GM21737 (cell line): ENCODE measurements around the gene CEP76.
A peak's percentile ranks its signal among the peaks of the same experiment; 100 is the strongest.

Source experiments
- ATAC-seq: cut with Tn5 transposase; IDR thresholded peaks from one replicate; pipeline ENCODE4 v1.9.1; 2021; ENCODE audit warnings: mild to moderate bottlenecking, moderate library complexity; ENCODE audit not compliant: unreplicated experiment

The CEP76 gene, protein sequence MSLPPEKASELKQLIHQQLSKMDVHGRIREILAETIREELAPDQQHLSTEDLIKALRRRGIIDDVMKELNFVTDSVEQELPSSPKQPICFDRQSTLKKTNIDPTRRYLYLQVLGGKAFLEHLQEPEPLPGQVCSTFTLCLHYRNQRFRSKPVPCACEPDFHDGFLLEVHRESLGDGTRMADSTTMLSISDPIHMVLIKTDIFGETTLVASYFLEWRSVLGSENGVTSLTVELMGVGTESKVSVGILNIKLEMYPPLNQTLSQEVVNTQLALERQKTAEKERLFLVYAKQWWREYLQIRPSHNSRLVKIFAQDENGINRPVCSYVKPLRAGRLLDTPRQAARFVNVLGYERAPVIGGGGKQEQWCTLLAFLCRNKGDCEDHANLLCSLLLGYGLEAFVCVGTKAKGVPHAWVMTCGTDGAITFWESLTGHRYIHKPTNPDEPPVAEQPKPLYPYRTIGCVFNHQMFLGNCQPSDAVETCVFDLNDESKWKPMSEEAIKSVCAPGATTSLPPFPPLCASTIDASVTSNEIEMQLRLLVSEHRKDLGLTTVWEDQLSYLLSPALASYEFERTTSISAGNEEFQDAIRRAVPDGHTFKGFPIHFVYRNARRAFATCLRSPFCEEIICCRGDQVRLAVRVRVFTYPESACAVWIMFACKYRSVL

DNA sequence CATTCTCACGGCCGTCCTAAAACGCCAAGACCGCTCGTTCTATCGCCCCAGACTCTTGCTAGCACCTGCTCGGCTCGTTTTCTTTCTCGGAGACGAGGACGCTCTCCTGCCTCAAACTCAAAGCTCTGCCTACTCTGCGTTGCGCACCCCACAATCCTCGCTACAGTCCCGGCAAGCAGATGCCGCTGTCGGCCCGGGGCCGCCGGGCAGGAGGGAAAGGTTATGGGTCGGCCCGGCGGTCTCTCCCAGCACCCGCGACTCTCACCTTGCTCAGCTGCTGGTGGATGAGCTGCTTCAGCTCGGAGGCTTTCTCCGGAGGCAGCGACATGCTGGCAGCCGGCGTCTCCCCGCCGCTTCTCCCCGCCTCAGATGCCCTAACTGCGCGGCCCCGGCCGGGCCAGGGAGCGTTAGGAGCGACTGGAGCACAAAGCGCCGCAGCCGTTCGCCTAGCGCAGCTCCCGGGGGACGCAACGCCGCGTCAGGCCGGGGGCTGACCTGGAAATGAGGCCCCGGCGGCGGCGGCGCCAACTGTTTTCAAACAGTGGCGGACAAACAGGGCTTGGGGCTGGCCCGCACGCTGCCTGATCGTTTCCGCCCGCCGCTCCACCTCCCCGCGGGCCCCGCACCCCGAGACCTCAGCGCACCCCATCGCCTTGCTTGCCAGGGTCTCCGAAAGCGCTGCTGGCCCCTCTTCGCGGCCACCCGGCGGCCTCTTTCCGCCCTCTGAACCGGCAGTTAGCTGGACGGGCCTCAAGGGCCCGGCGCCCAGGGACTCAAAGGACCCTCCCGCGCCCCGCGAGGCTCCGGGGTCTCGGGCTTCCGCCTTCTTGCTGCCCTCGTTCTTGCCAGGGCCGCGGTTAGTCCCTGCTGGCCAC is at the start of gene CEP76, which contains the start of gene PSMG2:
Gene CEP76 (minus strand): TSS at position 503 of the 875 bp plus-strand sequence. CDS start 175 bp downstream, at position 328.
Gene PSMG2 (plus strand): TSS at position 822 of the 875 bp plus-strand sequence. CDS start 66 bp downstream, outside the sequence.
- ATAC-seq, result peak; percentile 83

DNA sequence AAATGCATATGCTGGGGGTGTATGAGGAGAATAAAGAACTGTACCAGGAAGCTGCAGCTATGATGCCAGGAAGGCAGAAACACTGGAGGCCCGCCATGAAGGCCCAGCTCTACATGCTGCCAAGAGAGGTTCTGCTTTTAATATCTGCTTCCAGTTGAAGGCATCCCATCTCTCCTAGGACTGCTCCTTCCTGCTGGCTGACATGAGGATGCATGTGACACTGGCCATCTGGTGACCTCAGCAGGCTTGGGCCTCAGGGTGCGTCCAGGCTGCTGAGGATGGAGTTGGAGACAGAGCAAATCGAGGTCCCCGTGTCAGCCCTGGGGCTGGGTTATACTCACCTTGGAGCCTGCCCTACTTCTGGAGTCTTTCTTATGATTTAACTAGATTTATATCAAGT is 49.4 kb upstream of the CEP76 start:
- ATAC-seq, result no peak

DNA sequence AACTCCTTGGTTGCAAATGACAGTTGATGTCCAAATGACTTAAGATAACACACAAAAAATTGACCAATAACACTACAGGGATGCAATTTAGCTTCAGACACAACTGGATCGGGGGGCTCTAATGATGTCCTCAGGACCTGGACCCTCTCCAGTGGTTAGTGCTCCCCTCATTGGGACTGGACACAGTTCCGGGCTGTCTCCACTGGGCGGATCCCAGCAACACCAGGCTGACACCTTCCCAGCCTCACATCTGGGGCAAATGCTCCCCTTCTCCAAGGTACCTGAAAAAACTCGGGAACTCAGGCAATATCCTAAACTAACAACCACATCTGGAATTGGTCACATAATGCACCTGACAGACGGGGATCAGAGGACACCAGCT is 49.0 kb upstream of the CEP76 start:
- no peak for ATAC-seq

DNA sequence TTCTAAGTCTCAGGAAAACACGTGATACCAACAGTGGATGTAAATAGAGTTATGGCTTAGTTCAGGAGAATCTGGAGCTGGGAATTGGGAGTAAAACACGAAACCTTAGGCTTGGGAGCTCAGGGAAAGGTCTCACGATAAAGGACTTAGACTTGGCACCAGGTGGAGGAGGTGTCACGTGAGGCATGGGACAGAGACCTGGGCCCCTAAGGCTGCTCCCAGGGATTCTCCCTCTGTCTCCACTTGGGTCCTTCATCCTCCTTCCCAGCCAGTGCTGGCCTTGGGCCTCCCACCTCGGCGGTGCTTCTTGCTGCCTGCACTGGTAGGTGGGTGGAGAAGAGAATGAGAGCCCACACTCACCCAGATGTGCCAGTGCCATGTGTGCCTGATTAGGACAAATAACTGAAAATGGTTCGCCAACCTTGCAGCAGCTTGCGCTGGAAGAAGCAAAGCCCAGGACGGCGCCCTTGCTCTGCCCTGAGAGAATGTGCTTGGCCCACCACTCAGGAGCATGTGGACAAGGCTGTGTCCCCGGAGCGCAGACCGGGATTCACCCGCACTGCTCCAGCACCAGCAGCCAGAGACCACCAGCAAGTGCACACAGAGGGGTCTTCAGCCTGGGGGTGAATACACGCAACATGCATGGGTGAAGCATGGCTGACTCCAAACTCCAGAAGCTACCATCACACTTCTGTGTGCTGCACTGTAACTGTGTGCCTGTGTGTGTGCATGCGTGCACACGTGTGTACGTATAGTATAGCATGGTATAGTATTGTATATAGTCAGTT is 48.4 kb upstream of the CEP76 start:
- no peak for ATAC-seq

DNA sequence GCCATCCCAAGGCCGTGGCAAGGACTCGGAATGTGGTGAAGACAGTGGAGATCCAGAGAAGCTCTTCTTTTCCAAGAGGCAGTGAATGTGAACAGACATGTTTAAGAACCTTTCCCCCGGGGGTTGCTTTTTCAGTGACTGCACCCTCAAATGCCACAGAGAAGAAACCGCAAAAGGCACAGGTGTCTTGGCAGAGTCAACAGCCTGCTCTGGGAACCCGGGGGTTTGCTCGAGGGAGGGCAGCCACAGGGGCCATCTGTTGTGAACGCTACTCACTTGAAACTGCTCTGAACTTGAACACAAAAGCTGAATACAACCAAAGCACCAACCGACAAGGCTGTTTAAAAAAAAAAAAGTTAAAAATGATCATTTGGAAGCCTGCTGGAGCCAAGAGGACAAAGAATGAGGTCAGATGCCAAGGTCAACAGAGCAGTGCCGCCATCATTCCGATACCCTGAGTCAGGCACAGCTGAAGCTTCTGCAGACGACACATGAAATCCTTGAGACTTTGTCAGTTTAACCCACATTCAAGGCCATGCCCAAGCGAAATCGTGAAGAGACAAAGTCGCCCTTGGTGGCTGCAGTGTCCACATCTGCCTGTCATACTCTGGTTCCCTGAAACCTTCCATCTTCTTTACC is 47.7 kb upstream of the CEP76 start:
- ATAC-seq, result no peak

DNA sequence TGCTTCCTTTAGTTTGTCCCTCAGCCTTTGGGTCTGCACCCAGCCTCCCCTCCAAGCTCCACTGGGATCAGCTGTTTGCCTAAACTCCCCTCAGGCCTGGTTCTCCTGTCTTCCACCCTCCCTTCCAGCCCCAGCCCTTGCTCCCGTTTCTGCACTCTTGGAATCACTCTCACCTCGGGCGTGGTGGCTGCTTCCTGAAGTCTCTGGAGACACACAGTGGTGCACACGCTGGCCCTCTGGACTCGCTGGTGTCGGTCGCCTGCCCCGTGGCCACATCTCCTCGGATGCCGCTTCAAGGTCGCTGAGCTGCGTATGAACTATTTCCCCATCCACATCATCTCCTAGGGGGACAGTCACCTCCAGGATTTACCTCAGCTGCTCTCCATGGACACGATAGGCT is 46.6 kb upstream of the CEP76 start:
- ATAC-seq, result no peak

DNA sequence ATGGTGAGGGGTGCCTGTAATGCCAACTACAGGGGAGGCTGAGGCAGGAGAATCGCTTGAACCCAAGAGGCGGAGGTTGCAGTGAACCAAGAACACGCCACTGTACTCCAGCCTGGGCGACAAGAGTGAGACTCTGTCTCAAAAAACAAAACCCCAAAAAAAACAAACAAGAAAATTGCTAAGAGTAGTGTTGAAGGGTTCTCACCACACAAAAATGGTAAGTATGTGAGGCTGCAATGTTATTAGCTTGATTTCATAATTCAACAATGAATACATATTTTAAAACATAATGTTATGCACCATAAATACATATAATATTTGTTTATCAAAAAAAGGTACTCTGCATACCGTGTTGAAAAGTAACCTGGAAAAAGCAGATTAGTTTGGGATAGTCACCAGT is 46.1 kb upstream of the CEP76 start:
- no peak for ATAC-seq

DNA sequence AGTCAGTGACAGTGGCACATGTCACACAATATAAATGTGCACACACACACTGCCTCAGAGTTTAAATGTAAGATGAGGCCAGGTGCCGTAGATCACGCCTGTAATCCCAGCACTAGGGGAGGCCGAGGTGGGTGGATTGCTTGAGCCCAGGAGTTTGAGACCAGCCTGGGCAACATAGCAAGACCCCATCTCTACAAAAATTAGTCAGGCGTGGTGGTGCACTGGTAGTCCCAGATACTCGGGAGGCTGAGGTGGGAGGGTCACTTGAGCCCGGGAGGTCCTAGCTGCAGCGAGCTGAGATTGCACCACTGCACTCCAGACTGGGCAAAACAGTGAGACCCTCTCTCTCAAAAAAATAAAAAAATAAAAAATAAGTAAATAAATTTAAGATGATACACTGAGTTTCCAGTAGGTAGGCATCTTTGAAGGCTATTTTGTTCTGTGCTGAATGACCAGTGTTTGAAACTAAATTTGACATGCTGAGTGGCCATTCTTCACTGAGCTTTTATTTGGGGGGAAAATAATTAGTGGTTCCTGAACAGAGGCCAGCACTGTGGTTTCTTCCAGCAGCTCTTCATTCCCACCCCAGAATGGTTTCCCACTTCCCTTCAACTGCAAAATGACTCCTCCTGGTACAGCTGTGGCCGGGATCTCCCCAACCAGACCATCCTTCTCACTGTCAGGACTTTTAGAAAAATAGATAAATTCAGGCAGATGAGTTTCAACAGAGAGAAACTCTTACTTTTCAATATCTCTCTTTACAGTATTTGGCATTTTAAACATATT is 45.2 kb upstream of the CEP76 start:
- ATAC-seq, result no peak

DNA sequence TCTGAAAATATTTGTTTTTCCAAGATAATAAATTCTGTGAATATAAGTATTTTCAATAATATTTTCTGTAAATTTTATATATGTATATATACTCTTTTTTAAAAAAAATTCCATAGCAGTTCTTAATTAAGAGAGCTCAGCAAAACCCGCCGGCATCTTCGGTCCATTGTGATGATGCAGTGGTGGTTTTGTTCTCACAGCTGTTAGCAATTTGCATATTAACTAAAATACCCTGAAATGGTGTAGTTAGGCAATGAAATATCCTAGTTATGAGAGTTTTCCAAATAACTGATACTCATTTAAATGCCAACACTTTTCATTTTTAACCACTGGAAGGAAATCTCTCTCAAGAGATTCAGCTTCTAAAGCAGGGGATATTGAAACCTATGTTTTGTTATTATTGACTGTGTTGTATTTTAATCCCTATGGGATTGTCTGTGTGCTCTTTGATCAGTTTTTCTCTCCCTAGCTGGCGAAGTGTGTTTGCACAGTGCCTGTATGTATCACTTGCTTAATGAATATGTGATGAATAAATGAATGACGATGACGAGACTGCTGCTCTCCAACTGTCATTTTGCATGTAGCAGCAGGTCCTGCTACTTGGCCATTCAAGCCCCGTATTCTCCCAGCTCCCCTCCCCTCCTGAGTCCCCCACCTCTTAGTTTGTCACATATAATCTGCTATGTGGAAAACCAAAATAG is 42.7 kb upstream of the CEP76 start:
- ATAC-seq, result no peak

DNA sequence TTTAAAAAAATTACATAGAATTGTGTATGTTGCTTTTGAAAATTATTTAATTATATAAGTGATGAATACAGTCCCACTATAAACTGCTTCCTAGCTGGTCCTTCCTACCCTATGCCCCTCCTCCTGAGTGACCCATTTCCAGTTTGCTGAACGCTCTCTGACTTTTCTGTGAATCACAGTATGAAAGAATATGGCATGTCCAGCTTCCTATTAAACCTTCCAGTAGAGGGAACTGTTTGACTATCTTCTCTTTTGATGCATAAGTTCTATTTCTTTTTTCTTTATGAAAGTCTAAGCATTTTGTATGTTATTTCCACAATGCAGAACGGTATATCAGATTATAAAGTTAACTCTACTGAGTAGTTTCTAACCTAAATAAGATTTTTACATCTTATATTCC is 41.6 kb upstream of the CEP76 start:
- no peak for ATAC-seq

DNA sequence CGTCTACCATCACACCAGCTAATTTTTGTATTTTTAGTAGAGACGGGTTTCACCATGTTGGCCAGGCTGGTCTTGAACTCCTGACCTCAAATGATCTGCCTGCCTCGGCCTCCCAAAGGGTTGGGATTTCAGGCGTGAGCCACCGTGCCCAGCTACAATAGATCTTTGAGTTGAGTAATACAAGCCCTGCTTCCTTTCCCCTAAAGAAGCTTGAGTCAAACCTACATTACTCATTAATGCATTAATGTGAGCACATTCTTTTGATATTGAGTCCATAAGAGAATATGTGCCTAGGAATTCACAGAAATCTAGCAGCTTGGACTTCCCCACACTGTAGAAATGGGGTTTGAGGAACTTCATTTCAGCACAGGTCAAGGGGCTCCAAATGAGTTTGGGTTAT is 39.9 kb upstream of the CEP76 start:
- ATAC-seq, result no peak

DNA sequence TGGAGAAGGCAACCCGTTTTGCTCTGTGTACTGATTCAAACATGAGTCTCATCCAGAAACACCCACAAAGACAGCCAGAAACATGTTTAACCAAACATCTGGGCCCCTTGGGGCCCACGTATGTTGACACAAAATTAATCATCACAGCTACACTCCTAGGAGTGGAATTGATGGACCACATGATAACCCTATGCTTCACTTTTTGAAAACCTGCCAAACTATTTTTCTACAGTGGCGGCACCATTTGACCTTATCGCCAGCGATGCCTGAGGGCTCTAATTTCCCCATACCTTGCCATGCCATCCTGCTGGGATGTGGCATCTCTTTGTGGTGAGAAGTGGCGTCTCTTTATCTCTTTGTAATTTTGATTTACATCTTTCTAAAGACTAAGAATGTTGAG is 38.8 kb upstream of the CEP76 start:
- no peak for ATAC-seq

DNA sequence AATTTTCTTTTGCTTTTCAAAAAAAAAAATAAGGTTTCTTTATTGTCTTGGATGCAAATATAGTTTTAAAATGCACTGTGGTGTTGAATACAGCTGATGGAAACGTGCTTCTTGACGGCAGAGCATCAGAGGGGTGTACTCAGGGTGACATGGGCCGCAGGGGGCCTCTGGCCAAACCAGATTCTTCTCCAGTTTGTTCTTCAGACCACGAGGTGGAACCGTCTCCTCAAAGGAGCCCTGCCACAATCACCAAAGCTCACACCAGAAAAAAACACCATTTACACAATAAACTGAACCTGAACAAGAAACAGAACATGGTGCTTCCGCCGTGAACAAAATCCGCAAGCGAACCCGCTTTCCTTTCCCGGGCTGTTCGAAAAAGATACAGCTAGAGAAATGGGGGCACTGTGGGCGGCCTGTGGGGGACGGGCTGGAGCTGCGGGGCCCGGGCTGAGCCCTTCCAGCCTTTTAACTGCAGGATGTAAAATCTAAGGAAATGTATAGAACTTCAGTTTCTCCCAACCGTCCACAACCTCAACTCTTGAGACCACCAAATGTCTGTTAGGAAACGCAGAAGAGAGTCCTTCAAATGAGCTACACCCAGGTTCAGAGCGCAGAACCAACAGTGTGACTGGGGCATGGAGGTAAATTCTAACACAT is 34.9 kb upstream of the CEP76 start:
- ATAC-seq, result no peak

DNA sequence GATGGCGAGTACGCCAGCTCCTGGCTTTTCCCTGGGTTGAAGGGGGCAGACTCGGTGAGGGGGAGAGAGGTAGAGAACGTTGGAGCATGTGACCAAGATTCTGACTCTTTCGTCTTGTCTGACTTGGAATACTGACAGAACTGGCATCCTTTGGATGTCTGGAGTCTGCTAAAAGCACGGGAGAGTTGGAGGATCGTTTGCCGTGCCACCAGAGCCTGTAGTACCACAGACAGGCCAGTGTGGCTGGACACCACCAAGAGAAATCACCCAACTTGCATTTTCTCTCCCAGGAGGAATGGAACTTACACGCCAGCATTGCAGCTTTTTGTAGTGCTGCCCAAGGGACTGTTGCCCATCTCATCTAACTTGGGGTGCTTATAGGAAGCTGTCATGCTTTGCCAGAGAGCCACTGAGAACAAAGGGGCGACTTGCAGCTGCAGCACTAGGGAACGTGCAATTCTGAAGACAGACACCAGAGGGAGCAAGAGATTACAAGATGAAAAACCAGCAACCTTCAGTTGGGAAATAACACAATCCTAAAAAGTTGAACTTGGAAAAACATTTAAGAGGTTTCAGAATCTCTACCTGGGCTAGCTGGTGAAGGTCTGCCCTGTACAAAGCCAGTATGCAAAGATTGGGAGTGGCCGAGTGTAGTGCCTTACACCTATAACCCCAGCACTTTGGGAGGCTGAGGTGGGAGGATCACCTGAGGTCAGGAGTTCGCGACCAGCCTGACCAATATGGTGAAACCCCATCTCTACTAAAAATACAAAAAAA is 24.4 kb upstream of the CEP76 start:
- ATAC-seq, result no peak

DNA sequence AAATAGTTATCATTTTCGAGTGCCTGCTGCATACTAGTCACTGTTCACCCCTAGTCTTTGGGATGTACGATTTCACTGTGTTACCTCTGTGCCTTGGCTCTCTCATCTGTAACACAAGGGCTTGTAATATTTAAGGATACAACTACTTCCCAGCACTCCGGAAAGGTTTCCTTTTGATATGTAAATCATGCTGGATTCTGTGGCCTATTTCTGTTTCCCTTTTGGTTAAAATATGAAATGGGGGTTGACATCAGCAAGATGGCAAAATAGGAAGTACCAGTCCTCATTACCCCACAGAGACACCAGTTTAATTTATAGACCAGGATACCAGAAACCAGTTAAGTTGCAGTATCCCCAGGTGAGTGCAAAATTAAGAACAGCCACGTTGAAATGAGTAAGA is 23.8 kb upstream of the CEP76 start:
- ATAC-seq, result no peak

DNA sequence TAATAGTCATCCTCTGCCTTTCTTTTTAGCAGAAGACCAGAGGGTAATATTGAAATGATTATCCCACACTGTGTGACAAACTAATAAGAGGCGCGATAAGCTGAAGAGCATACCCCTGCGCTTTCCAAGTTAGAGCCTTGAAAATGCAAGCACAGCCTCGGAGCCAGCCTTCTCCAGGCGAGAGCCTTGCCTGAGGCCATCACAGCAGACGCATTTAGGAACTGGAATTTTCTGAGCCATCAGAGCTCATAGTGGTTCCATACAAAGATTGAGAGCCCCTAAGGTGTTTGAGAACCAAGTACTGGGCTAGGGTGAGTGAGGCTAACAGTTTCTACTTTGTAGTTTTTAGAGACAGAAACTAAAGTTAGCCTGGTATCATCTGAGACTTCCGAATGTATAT is 20.2 kb upstream of the CEP76 start:
- no peak for ATAC-seq

DNA sequence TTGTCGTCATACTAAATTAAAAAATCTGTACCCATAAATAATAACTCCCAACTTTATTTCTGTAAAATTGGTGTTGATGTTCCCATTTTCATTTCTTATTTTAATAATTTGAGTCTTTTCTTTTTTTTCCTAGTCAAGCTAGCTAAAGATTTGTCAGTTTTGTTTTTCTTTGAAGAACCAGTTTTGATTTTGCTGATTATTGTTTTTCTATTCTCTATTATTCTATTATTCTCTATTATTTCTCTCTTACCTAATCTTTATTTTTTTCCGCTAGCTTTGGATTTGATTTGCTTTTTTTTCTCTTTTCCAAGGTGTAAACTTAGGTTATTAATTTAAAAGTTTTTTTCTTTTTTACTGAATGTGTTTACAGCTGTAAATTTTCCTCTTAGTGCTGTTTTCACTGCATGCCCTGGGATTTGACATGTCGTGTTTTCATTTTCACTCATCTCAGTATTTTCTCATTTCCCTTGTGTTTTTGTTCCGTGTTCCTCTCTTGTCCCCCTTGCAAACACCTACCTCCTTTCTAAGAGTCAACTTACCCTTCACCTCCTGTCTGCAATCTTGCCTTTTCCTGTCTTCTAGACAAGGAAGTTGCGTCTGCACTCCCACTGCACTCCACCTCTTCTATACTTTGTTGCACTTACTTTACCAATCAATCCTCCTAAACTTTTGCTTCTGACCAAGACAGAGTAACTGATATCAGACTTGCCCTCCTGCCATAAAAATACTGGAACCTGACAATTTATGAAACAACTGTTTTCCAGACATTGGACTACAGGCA is 19.2 kb upstream of the CEP76 start:
- no peak for ATAC-seq
